ENCODE results near the gene KLHL35. TPM values are rescaled to one million over a fixed set of nuclear protein-coding genes. Genes with fewer than 3 reads are reported as not detected.

Gene KLHL35
- total RNA-seq = not detected

GRCh38 chr11:75432911-75433321, at the start of gene KLHL35:
KLHL35 (minus strand) TSS chr11:75433203; CDS start chr11:75430629, 2,574 bp downstream.
- intact Hi-C loops (cut with DNase I) = no loop called here
- H3K4me3 ChIP-seq = no peak within 1 kb of the TSS
- no peaks in the 10 kb centered on the region for H3K36me3 ChIP-seq
- no peaks in the 10 kb centered on the region for H3K9me3 ChIP-seq
- peaks cover 9% of the 10 kb centered on the region for H3K4me1 ChIP-seq
- TF ChIP-seq CTCF (IDR thresholded peaks at IDR 0.05) (no peak), POLR2AphosphoS5 (IDR thresholded peaks at IDR 0.05; ENCODE audit: insufficient read depth in 1 of 2, low read depth in 1 of 2) (no peak), POLR2A (IDR thresholded peaks at IDR 0.05) (no peak)
- H3K27me3 ChIP-seq = no peaks in the 10 kb centered on the region
- no peak for DNase-seq (ENCODE audit: extremely low spot score in 2 of 2)
- no peak within 1 kb of the TSS for H3K27ac ChIP-seq

GRCh38 chr11:75481922-75482606, 49.1 kb upstream of the KLHL35 start:
- no peak for DNase-seq (ENCODE audit: extremely low spot score in 2 of 2)
- Histone ChIP-seq H3K36me3 (no peaks in the 10 kb centered on the region), H3K27ac (no peak overlapping the region), H3K4me1 (no peaks in the 10 kb centered on the region), H3K4me3 (no peak overlapping the region), H3K9me3 (no peaks in the 10 kb centered on the region), H3K27me3 (no peaks in the 10 kb centered on the region)
- intact Hi-C loops (cut with DNase I) = no loop called here
- TF ChIP-seq POLR2A (IDR thresholded peaks at IDR 0.05) = no peak
- TF ChIP-seq POLR2AphosphoS5 (IDR thresholded peaks at IDR 0.05; ENCODE audit: insufficient read depth in 1 of 2, low read depth in 1 of 2) = no peak
- no peak for TF ChIP-seq CTCF (IDR thresholded peaks at IDR 0.05)

- TF ChIP-seq POLR2AphosphoS5 (IDR thresholded peaks at IDR 0.05; ENCODE audit: insufficient read depth in 1 of 2, low read depth in 1 of 2) (no peak), CTCF (IDR thresholded peaks at IDR 0.05) (no peak)
- H3K36me3 ChIP-seq = no peaks in the 10 kb centered on the region
- peaks cover 1% of the 10 kb centered on the region for H3K4me1 ChIP-seq
- no peak overlapping the region for H3K4me3 ChIP-seq
- intact Hi-C loops (cut with DNase I) = no loop called here
- H3K9me3 ChIP-seq = no peaks in the 10 kb centered on the region
- no peak for DNase-seq (ENCODE audit: extremely low spot score in 2 of 2)
- H3K27me3 ChIP-seq = no peaks in the 10 kb centered on the region
- no peak overlapping the region for H3K27ac ChIP-seq
Measured at GRCh38 chr11:75481223-75481921, 48.4 kb upstream of the KLHL35 start.

- intact Hi-C loops (cut with DNase I) = no loop called here
- H3K4me3 ChIP-seq = no peak overlapping the region
- no peak overlapping the region for H3K27ac ChIP-seq
- H3K9me3 ChIP-seq = no peaks in the 10 kb centered on the region
- H3K36me3 ChIP-seq = no peaks in the 10 kb centered on the region
- peaks cover 10% of the 10 kb centered on the region for H3K4me1 ChIP-seq
- TF ChIP-seq CTCF (IDR thresholded peaks at IDR 0.05) (no peak), POLR2AphosphoS5 (IDR thresholded peaks at IDR 0.05; ENCODE audit: insufficient read depth in 1 of 2, low read depth in 1 of 2) (no peak), POLR2A (IDR thresholded peaks at IDR 0.05) (no peak)
- no peaks in the 10 kb centered on the region for H3K27me3 ChIP-seq
- no peak for DNase-seq (ENCODE audit: extremely low spot score in 2 of 2)
Measured at GRCh38 chr11:75480185-75481175, 47.5 kb upstream of the KLHL35 start.

All from vagina (tissue), 2 donors.